HL-60 (cell line): ENCODE measurements around the gene CGRRF1.

Experiments used
- CTCF ChIP-seq: IDR thresholded peaks from one replicate; pipeline ENCODE4 v1.5.1; 2011; ENCODE audit warnings: low read length, control low read depth, inconsistent platforms; ENCODE audit not compliant: insufficient read depth
- GABPA ChIP-seq: IDR thresholded peaks from 2 replicates; pipeline ENCODE4 v1.6.1; 2012; ENCODE audit warnings: low read depth
- POLR2AphosphoS5 ChIP-seq: IDR thresholded peaks from 2 replicates; pipeline ENCODE4 v1.6.1; 2012; ENCODE audit warnings: low read depth

DNA sequence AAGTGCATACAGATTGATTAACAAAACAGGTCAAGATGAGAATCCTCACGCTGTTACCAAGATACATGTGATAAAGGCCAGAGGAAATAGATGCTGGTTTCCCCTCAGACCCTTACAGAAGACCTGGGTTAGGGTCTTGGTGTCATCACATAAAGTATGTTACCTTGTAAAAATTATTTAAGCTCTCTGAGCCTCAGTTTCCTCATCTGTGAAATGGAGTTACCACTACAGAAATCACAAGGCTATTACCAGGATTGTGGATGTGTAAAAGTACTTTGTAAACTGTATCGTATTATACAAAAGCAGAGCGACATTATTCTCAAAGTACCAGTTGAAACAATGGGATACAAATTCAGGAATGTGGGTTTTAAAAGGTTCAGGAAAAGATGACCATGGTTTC is 71.2 kb downstream of the CGRRF1 start:
- TF ChIP-seq CTCF, result no peak
- TF ChIP-seq POLR2AphosphoS5, result no peak
- no peak for TF ChIP-seq GABPA
